G401.6 (cell line): ENCODE measurements around the gene ASTN2.
"Not testable (repeated sequence)": the region's sequence is repeated elsewhere in the genome, so short reads cannot be mapped to it uniquely, and the experiment has no call there.

ENCODE experiments used
- FAIRE-seq: peaks from 2 replicates; lab custom pipeline; 2012; peaks lifted over from hg19 to GRCh38; lab: Jason Lieb, UNC

The ASTN2 gene

GRCh38 chr9:116697362-116697761 is 717.5 kb downstream of the ASTN2 start:
- FAIRE-seq: no peak

GRCh38 chr9:116695438-116695837 is 719.4 kb downstream of the ASTN2 start:
- no peak for FAIRE-seq

GRCh38 chr9:116694785-116695291 is 720.0 kb downstream of the ASTN2 start:
- no peak for FAIRE-seq

- no peak for FAIRE-seq
These were observed 721.6 kb downstream of the ASTN2 start for GRCh38 chr9:116693233-116693731.

GRCh38 chr9:116692616-116693015 is 722.2 kb downstream of the ASTN2 start:
- FAIRE-seq: no peak

- no peak for FAIRE-seq
These were observed 723.2 kb downstream of the ASTN2 start for GRCh38 chr9:116691607-116692006.

GRCh38 chr9:116690805-116691204 is 724.1 kb downstream of the ASTN2 start:
- FAIRE-seq: not testable (repeated sequence)

- no peak for FAIRE-seq
These were observed 725.3 kb downstream of the ASTN2 start for GRCh38 chr9:116689486-116690032.

GRCh38 chr9:116688806-116689485 is 725.9 kb downstream of the ASTN2 start:
- no peak for FAIRE-seq

GRCh38 chr9:116687754-116688135 is 727.1 kb downstream of the ASTN2 start:
- FAIRE-seq: no peak

GRCh38 chr9:116687074-116687753 is 727.6 kb downstream of the ASTN2 start, which contains the start of gene TRIM32:
TSS of gene TRIM32 (plus strand) at chr9:116687305. CDS start at chr9:116697743, 10,438 bp downstream.
- FAIRE-seq: no peak

GRCh38 chr9:116686693-116687073 is 728.2 kb downstream of the ASTN2 start:
- FAIRE-seq: no peak

- no peak for FAIRE-seq
These were observed 728.7 kb downstream of the ASTN2 start for GRCh38 chr9:116686135-116686534.

- FAIRE-seq: no peak
These were observed 729.7 kb downstream of the ASTN2 start for GRCh38 chr9:116685166-116685565.

GRCh38 chr9:116683535-116683934 is 731.3 kb downstream of the ASTN2 start:
- no peak for FAIRE-seq

GRCh38 chr9:116674210-116674980 is 740.5 kb downstream of the ASTN2 start:
- FAIRE-seq: no peak

- no peak for FAIRE-seq
These were observed 741.5 kb downstream of the ASTN2 start for GRCh38 chr9:116673375-116673774.

- no peak for FAIRE-seq
These were observed 743.3 kb downstream of the ASTN2 start for GRCh38 chr9:116671605-116672004.

- no peak for FAIRE-seq
These were observed 745.7 kb downstream of the ASTN2 start for GRCh38 chr9:116668970-116669695.

- no peak for FAIRE-seq
These were observed 751.3 kb downstream of the ASTN2 start for GRCh38 chr9:116663581-116663980.

- no peak for FAIRE-seq
These were observed 752.1 kb downstream of the ASTN2 start for GRCh38 chr9:116662646-116663310.
